DOHH2 (cell line): ENCODE data around the gene AUTS2.

Source experiments
- H3F3A ChIP-seq: fragments of 200-600 bp; sonication (generic), shearing (Covaris generic); 2 replicates; pipeline ENCODE4 v1.6.0; 2016; ENCODE audit warnings: antibody characterized with exemption, mild to moderate bottlenecking; ENCODE audit not compliant: control insufficient read depth, insufficient read depth
- H3K27ac ChIP-seq: fragments of 200-600 bp; sonication (generic); 2 replicates; pipeline ENCODE4 v1.5.1; 2014; ENCODE audit warnings: low read depth, mild to moderate bottlenecking, low read length, moderate library complexity
- H3K27me3 ChIP-seq: fragments of 200-600 bp; sonication (generic); 2 replicates; pipeline ENCODE4 v1.6.1; 2014; ENCODE audit warnings: mild to moderate bottlenecking, low read length, mixed read lengths; ENCODE audit not compliant: control insufficient read depth
- H3K36me3 ChIP-seq: fragments of 200-600 bp; sonication (generic); 2 replicates; pipeline ENCODE4 v1.6.1; 2014; ENCODE audit warnings: mild to moderate bottlenecking, low read length, moderate library complexity, mixed read lengths; ENCODE audit not compliant: control insufficient read depth
- H3K4me1 ChIP-seq: fragments of 200-600 bp; sonication (generic); 2 replicates; pipeline ENCODE4 v1.6.1; 2014; ENCODE audit warnings: mild to moderate bottlenecking, low read length, mixed read lengths; ENCODE audit not compliant: control insufficient read depth
- H3K4me2 ChIP-seq: fragments of 200-600 bp; sonication (generic); 2 replicates; pipeline ENCODE4 v1.6.0; 2014; ENCODE audit warnings: mild to moderate bottlenecking, low read length, moderate library complexity
- H3K4me3 ChIP-seq: fragments of 200-600 bp; sonication (generic); 2 replicates; pipeline ENCODE4 v1.5.1; 2014; ENCODE audit warnings: mild to moderate bottlenecking, low read length, mixed read lengths
- H3K79me2 ChIP-seq: fragments of 200-600 bp; sonication (generic); 2 replicates; pipeline ENCODE4 v1.6.1; 2014; ENCODE audit warnings: mild to moderate bottlenecking, low read length, mixed read lengths; ENCODE audit not compliant: control insufficient read depth
- H3K9me2 ChIP-seq: fragments of 200-600 bp; sonication (generic); replicated peaks from 2 replicates; pipeline ENCODE4 v1.6.1; 2014; ENCODE audit warnings: mild to moderate bottlenecking, low read length, mixed read lengths; ENCODE audit not compliant: control insufficient read depth
- H3K9me3 ChIP-seq: fragments of 200-600 bp; sonication (generic); 2 replicates; pipeline ENCODE4 v1.6.1; 2014; ENCODE audit warnings: antibody characterized with exemption, low read length, mixed read lengths; ENCODE audit not compliant: control insufficient read depth, insufficient read depth
- H4K20me1 ChIP-seq: fragments of 200-600 bp; sonication (generic); 2 replicates; pipeline ENCODE4 v1.6.0; 2014; ENCODE audit warnings: low read depth, mild to moderate bottlenecking, antibody characterized with exemption, low read length, moderate library complexity; ENCODE audit not compliant: control insufficient read depth, insufficient read depth
- CTCF ChIP-seq: fragments of 200-600 bp; sonication (generic); IDR thresholded peaks from one replicate; pipeline ENCODE4 v1.5.1; 2014; ENCODE audit warnings: antibody characterized with exemption, mild to moderate bottlenecking, low read depth, low read length; ENCODE audit not compliant: poor library complexity, severe bottlenecking
- EZH2phosphoT487 ChIP-seq: fragments of 200-600 bp; sonication (generic); IDR thresholded peaks from 2 replicates; pipeline ENCODE4 v1.6.1; 2017; ENCODE audit warnings: borderline replicate concordance, mild to moderate bottlenecking, antibody characterized with exemption, low read length, moderate library complexity, mixed read lengths

The AUTS2 gene

GRCh38 chr7:69786730-69787395, 188.6 kb downstream of the AUTS2 start:
- no peaks in the 10 kb centered on the region for H3K36me3 ChIP-seq
- peaks cover 18% of the 10 kb centered on the region for H4K20me1 ChIP-seq
- H3F3A ChIP-seq = no peaks in the 10 kb centered on the region
- no peak for TF ChIP-seq EZH2phosphoT487
- no peak for TF ChIP-seq CTCF
- H3K4me1 ChIP-seq = peaks cover 32% of the 10 kb centered on the region
- H3K27ac ChIP-seq = no peak overlapping the region
- no peak overlapping the region for H3K4me2 ChIP-seq
- peaks cover 92% of the 10 kb centered on the region for H3K79me2 ChIP-seq
- 0 out of 2 replicates have a peak, but pooled peaks cover 4% of the 10 kb centered on the region for H3K9me3 ChIP-seq
- no peaks in the 10 kb centered on the region for H3K9me2 ChIP-seq
- H3K4me3 ChIP-seq = no peak overlapping the region
- H3K27me3 ChIP-seq = no peaks in the 10 kb centered on the region

GRCh38 chr7:69787736-69788431, 189.6 kb downstream of the AUTS2 start:
- Histone ChIP-seq H3K9me3 (0 out of 2 replicates have a peak, but pooled peaks cover 4% of the 10 kb centered on the region), H3K9me2 (no peaks in the 10 kb centered on the region), H3F3A (no peaks in the 10 kb centered on the region), H3K27me3 (no peaks in the 10 kb centered on the region), H3K27ac (no peak overlapping the region), H4K20me1 (peaks cover 24% of the 10 kb centered on the region), H3K36me3 (no peaks in the 10 kb centered on the region), H3K79me2 (peaks cover 88% of the 10 kb centered on the region), H3K4me1 (peaks cover 30% of the 10 kb centered on the region), H3K4me3 (no peak overlapping the region), H3K4me2 (no peak overlapping the region)
- TF ChIP-seq EZH2phosphoT487 (no peak), CTCF (no peak)

- 0 out of 2 replicates have a peak, but pooled peaks cover 4% of the 10 kb centered on the region for H3K9me3 ChIP-seq
- H3K79me2 ChIP-seq = peaks cover 82% of the 10 kb centered on the region
- peaks cover 30% of the 10 kb centered on the region for H3K4me1 ChIP-seq
- H3K9me2 ChIP-seq = no peaks in the 10 kb centered on the region
- TF ChIP-seq EZH2phosphoT487 = no peak
- TF ChIP-seq CTCF = no peak
- no peaks in the 10 kb centered on the region for H3K27me3 ChIP-seq
- H3K36me3 ChIP-seq = no peaks in the 10 kb centered on the region
- no peak overlapping the region for H3K4me2 ChIP-seq
- peaks cover 29% of the 10 kb centered on the region for H4K20me1 ChIP-seq
- H3K4me3 ChIP-seq = no peak overlapping the region
- no peaks in the 10 kb centered on the region for H3F3A ChIP-seq
- no peak overlapping the region for H3K27ac ChIP-seq
These were observed 191.3 kb downstream of the AUTS2 start for GRCh38 chr7:69789563-69789962.
